Body of pancreas (tissue), 4 donors: ENCODE measurements around the gene FILIP1L.

Experiments used
- POLR2A ChIP-seq, 3 donors: fragments of 450-650 bp; IDR thresholded peaks; one replicate each; pipeline ENCODE4 v1.6.1; 2016; ENCODE audit warnings: antibody characterized with exemption in 3 of 3, mild to moderate bottlenecking in 2 of 3
- TF ChIP-seq, protein P1 (sequence below), 7 experiments: fragments of 450-650 bp in 4 of 7; fragments of 200-600 bp in 3 of 7; sonication (generic) in 3 of 7; IDR thresholded peaks; one replicate each; pipeline ENCODE4 v1.5.1; 2016 to 2019; ENCODE audit warnings: antibody characterized with exemption in 7 of 7

DNA sequence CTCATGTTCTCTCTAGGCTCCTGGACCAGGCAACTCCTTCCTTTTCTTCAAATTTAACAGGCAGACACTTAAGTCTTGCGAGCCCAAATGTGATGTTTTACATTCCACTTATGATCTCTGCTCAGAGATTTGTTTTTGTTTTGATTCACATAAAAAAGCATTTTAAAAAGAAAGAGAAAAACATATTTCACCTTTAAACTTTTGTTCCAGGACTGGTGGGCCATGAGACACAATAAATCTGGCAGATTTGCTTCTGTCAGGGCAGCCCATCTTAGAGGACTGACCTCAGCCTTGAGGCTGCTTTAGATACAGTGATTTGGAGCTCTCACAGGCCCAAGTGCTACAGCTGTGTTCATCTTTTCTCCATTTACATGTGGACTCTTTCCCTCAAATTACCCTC, 244.7 kb downstream of the FILIP1L start:
- TF ChIP-seq, protein P1, sequence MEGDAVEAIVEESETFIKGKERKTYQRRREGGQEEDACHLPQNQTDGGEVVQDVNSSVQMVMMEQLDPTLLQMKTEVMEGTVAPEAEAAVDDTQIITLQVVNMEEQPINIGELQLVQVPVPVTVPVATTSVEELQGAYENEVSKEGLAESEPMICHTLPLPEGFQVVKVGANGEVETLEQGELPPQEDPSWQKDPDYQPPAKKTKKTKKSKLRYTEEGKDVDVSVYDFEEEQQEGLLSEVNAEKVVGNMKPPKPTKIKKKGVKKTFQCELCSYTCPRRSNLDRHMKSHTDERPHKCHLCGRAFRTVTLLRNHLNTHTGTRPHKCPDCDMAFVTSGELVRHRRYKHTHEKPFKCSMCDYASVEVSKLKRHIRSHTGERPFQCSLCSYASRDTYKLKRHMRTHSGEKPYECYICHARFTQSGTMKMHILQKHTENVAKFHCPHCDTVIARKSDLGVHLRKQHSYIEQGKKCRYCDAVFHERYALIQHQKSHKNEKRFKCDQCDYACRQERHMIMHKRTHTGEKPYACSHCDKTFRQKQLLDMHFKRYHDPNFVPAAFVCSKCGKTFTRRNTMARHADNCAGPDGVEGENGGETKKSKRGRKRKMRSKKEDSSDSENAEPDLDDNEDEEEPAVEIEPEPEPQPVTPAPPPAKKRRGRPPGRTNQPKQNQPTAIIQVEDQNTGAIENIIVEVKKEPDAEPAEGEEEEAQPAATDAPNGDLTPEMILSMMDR (IDR thresholded peaks at IDR 0.05), result no peak
- TF ChIP-seq POLR2A (IDR thresholded peaks at IDR 0.05), result no peak
